Inflammatory macrophage treated with lipopolysaccharide for 4 hours (primary cell): ENCODE data around the gene PRKAB1.
"Not testable (repeated sequence)": the region's sequence is repeated elsewhere in the genome, so short reads cannot be mapped to it uniquely, and the experiment has no call there.

Experiments used
- DNase-seq: peaks from one replicate; pipeline ENCODE4 v3.0.0-alpha.2; 2020

The PRKAB1 gene

DNA sequence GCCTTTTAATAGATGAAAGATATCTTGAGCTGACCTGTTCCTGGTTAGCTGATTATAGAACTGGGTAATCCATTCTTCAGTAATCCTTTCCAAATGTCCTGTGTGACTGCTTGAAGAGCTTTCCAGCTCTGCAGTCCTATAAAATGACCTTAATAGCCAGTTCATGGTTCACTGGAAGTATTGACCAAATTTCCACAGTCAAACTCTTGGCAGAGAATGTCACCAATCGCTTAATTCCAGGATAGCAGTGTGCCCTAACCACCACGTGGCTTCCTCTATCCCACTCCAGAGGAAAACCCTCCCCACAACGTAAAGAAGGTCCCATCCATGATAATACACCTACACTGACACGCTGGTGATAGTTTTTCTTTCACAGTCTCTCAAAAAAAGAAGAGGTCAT is 17.4 kb downstream of the PRKAB1 start:
- DNase-seq, result no peak

DNA sequence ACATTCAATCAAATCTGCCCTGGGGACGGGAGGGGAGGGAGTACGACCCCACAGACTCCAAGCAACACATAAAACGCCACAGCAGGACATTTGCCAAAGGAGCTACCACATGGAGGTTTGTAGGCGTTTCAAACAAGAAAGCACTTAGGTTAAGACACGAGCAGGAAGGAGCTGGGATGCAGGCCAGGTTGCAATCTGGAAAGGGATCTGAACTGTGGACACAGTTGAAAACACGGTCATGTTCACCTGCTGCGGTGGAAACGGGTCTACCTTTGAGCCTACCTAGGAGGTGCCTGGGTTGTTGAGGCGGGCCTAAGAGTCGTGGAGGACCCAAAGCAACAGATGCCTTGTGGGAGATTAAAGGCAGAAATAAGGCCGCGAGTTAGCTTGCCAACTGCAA is 18.4 kb downstream of the PRKAB1 start:
- no peak for DNase-seq

DNA sequence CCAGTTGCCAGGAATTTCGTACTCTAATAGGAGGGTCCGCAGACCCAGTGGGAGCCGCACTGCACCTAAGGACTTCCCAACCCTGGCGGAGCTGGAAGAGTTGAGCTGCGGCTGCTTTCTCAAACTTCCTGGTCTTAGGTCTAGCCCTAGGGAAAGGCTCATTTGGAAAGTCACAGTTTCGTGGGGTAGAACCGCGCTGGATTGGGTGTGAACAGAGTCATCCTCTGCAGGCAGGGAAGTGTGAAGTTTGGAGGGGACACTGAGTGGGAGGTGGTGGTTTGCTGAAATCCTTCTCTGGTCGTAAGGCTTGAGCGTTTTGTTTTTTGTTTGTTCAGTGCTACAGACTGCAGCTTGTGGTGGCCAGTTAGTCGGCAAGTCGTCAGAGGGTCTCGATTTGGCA is 18.8 kb downstream of the PRKAB1 start:
- no peak for DNase-seq

DNA sequence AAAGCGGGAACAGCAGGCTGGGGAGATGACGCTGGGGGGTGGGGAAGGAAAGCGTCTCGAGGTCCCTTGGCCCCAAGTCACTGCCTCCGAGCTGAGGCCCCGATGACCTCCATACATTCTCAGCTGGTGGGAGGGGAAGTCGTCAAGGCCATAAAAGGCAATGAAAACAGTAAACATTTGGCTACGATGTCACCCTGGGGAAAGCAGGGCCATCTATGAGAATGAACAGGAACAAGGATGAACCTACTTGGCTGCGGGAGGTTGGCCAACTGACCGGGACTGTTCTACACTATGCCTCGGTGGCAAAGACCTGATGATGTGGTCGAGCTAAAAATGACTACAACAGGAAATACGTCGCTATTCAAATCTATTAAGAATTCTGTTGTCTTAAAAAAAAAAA is 19.5 kb downstream of the PRKAB1 start:
- no peak for DNase-seq

DNA sequence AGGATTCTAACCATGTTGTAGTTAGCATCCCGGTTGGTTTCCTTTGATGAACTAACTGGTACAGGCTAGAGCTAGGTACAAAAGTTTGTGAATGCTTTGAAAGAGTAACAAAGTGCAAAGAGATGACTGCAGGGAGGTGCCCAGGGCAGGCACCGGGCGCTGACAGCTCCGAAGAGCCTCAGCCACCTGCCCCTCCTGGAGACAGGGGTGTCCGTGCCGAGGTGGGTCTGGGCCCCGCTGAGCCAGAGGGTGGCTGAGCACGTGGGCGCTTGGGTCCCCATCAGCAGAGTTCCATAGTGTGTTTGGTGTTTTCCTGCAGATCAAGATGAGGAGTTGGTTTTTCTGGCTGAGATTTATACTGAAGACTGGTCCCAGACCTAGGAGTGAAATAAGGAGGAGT is 19.9 kb downstream of the PRKAB1 start:
- no peak for DNase-seq

DNA sequence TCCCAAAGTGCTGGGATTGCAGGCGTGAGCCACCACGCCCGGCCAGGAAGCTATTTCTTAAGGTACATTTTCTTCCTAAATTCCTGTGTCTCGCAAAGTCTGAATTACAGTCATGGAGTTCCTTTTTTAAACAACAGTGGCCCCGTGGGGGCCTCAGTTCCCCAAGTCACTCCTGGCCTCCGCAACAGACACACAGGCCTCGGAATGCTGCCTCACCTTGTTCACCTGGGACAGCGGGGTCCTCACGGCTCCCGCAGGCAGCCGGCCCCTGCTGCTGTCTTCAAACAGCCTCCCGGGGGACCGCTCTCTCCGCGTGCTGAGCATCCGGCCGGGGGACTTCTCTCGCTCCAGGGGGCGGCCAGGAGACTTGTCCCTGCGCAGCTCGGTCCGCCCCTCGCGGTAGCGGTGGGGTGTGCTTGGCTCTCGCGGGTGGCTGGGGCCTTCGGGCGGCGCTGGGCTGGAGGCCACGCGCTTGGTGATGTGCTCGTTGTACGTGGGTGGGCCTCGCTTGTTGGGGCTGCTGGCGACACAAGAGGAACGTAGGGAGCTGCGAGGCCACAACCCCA is 22.1 kb downstream of the PRKAB1 start:
- DNase-seq, result no peak

DNA sequence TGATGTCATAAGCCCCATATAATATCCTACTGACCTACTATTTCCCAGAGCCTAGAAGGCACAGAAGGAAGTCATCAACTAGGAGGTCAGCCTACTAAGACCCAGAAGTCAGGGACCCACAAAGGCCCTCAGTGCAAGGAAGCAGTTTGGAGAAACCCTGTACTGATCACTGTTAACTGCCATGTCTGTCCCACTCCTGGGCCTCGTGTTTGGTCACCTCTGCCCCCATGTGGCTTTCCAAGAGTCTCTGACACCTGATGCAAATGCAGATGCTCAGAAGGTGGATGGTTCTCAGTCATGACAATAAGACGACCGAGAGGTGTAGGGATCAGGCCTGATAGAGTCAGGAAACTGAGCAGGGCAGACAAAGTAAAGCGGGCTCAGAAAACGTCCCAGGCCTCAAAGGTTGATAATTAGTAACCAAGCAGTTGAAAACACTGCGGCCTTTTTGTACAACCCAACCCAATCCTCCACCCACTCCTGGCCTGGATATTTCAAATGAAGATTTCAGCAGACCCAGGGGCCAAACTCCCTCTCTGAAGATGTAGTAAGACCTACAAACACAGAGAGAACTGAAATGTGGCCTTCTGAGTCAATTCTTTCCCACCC is 23.4 kb downstream of the PRKAB1 start:
- no peak for DNase-seq

DNA sequence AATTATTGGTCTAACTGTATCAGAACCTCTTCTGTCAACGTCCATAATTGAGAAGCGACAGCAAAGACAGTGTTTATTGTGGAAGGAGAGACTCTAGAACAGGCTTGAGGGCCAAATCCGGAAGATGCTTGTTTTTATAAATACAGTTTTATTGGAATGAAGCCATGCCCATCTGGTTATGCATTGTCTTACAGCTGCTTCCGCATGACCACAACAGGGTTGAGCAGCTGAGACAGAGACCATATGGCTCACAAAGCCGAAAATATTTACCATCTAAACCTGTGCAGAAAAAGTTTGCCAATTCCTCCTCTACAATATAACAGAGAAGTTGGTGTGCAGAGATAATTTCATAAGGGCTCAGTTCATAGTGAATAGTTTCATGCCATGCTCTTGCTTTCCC is 24.5 kb downstream of the PRKAB1 start:
- DNase-seq, result no peak

DNA sequence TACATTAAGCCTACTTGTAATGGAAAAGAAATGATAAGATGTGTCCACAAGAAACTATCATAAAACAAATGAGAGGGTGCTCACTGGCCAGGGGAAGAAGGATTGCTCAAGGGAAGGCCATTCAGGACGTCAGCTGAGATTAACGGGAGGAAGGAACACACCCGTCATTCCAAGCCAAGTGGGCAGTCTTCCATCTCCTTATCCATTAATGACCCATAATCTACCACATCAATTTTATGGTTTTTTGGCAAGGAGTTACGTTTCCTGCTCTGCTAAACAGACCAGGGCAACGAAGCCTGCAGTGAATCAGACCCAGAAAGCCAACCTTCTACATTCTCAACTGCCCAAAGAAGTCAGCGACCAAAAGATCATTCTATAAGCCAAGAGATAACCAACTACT is 25.1 kb downstream of the PRKAB1 start:
- DNase-seq, result no peak

DNA sequence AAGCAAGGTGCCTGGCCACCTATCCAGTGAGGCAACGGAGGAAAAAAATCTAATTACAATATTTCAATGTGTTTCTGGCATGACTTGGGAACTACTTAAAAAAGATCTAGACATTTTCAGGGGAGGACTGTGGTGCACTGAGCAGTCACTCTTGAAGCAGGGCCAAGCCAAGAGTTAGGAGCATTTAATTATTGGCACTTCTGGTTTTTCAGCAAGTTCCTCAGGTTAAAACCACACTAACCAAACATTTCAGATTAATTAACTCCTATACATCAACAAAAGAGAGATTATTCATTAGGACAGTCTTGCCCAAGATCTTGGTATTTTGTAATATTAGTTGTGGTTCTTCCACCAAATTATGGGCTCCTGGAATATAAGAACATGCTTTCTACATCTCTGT is 25.6 kb downstream of the PRKAB1 start:
- no peak for DNase-seq

DNA sequence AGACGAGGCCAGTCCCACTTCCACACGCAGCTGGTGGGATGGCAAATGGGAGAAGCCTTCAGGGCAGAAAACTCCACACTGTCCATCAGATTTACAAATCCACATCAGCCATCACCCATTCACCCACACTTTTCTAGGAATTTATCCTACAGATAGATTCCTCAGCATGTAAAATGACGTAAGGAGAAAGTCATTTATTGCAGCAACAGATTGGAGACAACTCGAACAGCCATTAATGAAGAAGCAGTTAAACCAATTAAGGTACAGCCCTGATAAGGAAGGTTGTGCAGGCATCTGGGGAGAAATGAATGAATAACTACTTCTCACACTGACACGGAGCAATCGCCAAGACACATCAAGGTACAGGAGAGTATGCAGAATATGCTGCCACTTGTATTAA is 26.2 kb downstream of the PRKAB1 start:
- no peak for DNase-seq

DNA sequence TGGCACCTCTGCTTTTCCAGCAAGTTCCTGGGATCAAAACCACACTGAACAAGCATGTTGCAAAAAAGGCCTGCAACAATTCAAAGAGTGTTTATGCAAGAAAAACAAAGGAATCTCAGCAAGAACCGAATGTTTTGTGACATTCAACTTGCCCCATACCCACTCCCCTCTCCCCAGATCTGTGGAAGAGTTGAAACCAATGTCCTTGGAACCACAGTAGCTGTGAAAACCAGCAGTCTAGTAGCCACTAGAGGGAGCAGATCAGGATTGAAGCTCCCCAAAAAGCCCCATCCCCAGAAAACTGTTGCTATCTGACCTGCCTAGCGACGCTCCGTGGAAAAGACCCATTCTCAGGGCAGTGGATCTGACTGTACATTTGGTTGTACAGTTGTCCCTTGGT is 27.1 kb downstream of the PRKAB1 start:
- no peak for DNase-seq

DNA sequence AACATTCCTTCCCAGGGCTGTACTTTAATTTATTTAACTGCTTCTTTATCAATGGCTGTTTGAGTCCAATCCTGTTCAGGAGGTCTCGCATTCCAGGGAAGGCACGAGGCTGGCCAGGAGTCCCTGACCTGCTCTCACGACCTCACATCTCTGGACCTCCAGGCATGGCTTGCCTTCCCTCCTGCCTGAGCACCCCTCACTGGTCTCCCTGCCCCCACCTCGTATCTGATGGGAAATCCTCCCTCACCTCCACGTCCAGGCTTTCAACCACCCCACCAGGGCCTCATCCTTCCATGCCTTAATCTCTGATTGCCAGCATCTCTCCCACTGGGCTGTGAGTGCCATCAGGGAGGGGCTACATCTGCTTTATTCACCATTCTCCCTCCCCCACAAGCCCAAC is 29.0 kb downstream of the PRKAB1 start:
- DNase-seq, result no peak

DNA sequence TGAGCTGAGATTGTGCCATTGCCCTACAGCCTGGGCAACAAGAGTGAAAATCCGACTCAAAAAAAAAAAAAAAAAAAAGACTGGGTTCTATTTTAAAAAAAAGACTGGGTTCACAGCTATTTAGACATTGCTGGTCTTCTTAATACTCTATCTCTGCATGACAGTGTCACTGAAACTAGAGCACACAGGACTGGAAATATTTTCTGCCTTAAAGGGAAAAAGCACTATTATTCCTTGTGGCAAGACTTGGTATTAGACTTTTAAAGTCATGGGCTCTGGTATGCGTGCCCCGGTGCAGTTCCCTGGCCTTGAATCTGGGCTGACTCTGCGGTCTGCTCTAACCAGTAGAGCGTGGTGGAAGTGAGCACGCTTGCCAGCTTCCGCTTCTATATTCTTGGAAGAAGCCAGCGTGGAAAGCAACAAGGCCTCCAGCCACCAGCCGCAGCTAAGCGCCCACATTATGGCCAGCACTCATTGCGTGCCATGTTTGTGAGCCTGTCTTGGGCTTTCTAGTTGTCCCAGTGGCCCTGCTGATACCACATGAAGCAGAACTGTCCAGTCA is 31.3 kb downstream of the PRKAB1 start:
- no peak for DNase-seq

DNA sequence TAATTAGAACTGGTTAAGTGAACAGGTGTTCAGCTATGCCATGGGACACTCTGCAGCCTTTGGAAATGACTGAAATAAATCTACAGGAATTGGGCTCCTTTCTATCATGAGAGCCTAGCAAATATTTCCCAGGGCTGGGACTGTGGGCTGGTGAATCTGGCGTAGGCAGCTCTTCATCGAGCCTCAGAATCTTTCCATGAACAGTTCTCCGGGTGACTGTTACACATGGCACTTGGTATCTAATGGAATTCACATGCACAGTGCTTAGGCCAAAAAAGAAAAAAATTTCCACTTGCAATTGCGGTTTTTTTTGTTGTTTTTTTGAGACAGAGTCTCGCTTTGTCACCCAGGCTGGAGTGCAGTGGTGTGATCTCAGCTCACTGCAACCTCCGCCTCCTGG is 32.1 kb downstream of the PRKAB1 start:
- no peak for DNase-seq

DNA sequence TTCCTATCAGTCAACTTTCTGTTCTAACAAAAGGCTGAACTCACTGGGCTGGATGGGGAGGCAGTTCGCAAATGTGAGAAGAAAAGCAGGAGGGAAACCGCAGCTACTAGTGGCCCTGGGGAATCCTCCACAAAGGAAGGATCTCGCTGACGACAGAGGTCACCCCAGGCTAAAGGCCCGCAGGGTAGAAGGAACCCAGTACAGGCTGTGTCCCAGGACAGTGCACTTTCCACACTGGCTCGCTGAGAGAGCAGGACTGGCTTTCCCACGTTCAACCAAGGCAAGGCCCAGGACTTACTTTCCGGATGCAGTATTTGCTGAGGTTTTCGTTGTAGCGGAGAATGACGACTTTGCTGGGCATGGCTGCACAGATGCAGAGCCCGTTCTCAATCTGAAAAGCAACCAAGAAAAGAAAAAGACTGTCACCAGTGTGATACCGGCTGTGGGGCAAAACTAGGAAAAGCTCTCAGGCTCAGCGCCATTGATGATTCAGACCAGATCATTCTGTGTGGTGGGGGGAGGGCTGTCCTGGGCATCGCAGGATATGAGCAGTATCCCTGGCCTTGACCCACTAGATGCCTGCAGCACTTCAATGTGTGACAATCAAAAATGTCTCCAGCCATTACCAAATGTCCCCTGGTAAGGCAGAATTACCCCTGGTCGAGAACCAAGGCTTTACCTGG is 36.3 kb downstream of the PRKAB1 start:
- no peak for DNase-seq

DNA sequence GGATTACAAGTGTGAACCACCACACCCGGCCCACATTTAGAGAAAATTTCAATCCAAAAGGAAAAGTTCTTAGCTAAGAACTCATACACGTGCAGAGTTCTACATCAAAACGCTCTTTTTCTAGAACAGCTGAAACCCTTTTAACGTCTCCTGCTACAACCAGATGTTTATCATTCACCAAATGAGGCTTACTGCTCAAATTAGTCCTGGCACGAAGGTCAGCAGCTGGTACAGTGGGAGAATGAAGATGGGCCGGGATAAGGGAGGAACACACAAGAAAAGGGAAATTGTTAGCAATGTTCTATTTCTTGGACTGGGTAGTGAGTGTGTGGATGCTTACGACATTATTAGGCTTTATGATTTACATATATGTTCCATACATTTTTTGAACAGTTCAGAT is 37.2 kb downstream of the PRKAB1 start:
- DNase-seq, result no peak

DNA sequence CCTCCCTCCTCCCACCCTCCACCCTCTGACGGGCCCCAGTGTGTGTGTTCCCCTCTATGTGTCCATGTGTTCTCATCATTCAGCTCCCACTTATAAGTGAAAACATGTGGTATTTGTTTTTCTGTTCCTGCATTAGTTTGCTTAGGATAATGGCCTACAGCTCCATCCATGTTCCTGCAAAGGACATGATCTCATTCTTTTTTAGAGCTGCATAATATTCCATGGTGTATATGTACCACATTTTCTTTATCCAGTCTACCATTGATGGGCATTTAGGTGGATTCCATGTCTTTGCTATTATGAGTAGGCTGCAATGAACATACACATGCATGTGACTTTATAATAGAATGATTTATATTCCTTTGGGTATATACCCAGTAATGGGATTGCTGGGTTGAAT is 38.5 kb downstream of the PRKAB1 start:
- not testable (repeated sequence) for DNase-seq

DNA sequence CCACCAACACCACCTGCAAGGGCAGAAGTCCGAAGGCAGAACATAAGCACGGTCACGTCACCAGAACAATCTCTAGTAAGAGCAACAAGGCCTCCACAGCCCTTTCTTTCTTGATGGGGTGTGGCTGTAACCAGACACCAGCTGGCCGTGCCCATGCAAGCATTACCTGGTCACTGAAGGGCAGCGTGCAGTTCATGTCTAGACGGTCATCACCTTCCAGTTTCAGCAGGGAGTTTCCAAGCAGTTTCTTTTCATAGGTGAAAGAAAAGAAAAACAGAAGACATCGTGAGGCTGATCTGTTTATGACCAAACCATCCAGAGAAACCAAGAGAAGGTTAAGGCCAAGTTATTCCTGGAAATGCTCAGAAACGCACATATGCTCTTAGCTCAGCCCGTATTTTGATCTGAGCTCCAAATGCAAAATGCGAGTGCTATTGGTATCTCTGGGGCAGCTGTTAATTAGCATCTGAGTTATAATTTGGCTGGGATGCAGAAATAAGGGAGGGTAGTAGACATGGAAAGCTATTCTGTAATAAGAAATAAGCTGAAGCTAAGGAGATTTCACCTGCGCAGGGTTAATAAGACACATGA is 42.5 kb downstream of the PRKAB1 start:
- no peak for DNase-seq

DNA sequence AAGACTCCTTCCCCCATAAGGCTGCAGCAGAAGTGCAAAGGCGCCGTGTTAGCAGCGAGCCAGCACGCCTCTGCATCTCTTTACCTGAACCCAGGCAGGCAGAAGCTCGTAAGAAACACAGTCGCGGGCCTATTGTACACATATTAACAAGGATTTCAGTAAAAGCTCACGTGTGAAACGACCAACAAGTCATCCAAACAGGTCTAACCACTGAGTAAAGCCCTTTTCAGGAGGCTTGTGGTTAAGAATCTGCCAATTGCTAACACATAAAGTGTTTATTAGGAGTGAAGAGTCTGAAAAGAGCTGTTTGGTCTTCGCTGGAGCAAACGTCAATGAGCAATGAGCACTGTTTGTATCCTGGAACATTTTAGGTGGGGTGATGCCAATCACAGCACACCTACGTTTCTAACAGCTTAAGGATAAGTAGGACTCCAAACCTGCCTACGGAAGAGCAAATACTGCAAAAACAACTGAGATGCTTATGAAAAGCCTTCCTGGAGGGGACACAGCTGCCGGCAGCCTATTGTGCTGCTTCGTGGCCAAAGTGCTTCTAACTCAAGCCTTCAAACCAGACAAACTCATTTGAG is 43.1 kb downstream of the PRKAB1 start:
- DNase-seq, result no peak

DNA sequence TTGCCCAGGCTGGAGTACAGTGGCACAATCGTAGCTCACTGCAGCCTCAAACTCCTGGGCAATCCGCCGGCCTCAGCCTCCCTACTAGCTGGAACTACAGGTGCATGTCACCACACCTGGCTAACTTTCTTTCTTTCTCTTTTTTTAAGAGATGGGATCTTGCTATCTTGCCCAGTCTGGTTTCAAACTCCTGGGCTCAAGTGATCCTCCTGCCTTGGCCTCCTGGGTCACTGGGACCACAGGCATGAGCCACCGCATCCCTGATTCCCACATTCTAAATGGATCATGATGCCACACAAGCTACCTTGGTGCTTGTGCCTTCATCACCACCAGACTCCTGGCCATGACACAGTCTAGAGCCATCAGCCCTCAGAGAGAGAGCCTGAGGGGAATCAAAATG is 43.8 kb downstream of the PRKAB1 start:
- DNase-seq, result no peak

DNA sequence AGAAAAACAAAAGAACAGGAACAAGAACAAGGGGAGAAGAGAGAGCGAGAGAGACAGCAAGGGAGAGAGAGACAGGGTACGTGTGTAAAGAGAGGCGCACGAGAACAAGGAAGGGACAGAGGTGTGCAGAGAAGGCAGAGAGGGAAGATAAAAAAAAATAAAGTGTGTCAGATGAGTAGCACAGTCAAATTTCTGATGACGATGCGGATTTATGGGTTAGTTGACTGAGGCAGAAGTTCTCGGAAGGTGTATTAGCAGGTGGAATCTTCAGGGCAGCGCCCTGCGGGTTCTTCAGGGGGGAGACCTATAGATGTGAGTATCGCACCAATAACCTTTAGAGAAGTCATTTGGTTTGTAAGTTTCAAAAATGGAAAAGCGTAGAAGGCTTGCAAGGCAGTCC is 44.8 kb downstream of the PRKAB1 start:
- no peak for DNase-seq

DNA sequence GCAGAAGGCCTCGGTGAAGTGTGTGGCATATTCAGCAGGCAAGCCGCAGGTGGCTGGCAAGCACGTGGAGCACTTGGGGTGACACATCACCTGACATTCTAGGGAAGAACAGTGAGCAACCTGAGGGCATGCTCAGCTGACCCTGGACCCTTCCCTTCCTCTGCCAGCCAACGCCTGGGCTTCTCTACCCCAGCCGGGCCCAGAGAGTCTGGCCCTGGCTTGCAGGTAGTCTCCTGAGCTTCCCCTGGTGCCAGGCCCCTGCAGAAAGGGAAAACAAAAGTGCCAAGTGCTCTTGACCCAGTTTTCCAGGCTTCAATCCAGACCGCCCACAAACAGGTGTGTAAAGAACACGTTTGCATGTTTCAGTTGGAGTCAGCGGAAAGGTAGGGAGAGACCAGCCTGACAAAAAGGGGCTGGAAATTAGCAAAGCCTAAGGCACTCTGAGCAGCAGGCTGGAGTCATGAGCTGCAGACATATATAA is 45.7 kb downstream of the PRKAB1 start:
- no peak for DNase-seq
